OCI-M2 (cell line): ENCODE data around the gene OR1E1.
"Not testable (repeated sequence)": the region's sequence is repeated elsewhere in the genome, so short reads cannot be mapped to it uniquely, and the experiment has no call there.

Experiments used
- DNase-seq: peaks from one replicate; lab custom pipeline; 2025; ENCODE audit not compliant: unreplicated experiment; lab: John Stamatoyannopoulos, UW

The OR1E1 gene

GRCh38 chr17:3398310-3398709 is at the start of gene OR1E1:
TSS of gene OR1E1 (minus strand) at chr17:3398410. CDS start at chr17:3398410, 0 bp downstream.
- DNase-seq: no peak

DNA sequence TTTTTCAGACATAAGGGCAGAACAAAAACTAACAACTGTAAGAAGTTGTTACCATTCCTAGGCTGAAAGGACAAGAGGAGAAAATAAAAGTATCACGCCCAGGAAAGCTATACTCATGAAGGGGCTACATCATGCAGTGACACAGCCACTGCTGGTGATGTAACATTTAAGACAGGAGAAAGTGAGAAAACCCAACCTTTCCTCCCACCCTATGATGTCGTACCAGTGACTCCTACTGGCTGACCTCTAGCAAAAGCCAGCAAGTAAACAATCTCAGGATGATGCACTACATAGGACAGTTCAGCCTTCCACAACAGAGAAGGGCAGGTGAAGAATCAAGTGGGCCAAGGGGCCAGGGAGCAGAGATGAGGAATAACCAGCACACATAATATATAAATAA is 49.4 kb upstream of the OR1E1 start:
- no peak for DNase-seq

DNA sequence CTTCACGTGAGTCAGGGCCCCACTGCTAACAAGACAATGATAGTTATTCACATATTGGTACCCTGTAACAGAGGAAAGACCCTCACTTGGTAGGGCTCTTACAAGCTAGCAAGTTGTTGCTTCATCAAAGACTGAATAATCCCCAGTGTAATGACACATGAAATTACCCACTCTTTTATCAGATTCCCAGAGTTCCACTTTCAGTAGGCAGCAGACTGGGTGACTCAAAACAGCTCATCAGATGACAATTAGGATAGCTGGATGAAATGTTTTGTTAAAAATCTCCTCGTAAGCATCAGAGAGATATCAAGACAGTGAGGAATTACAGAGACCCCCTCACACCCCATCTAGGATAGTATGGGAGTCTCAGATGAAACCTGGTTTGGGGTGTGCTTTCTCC is 42.2 kb upstream of the OR1E1 start:
- DNase-seq: no peak

DNA sequence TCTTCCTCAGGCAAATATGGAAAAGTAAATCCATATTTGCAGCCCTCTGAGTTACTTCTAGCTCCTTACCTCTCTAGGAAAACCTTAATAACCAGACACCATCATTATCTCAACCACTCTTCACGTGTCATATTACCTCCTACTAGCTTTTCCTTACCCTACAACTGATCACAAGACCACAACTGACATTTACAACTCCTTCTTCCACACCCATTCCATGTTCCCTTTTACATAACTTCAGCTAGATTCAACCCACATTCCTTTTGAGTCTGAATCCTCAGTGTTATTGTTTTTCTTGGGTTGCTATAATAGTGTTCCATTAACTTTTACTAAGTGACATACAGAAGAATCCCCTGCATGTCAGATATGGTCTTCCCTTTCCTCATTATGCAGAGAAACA is 40.2 kb upstream of the OR1E1 start:
- no peak for DNase-seq

- no peak for DNase-seq
Measured at GRCh38 chr17:3433741-3434140, 35.5 kb upstream of the OR1E1 start, which contains the start of gene OR1E2. TSS of gene OR1E2 (minus strand) at chr17:3433841. CDS start at chr17:3433841, 0 bp downstream.

- DNase-seq: not testable (repeated sequence)
Measured at GRCh38 chr17:3433215-3433614, 35.0 kb upstream of the OR1E1 start.

DNA sequence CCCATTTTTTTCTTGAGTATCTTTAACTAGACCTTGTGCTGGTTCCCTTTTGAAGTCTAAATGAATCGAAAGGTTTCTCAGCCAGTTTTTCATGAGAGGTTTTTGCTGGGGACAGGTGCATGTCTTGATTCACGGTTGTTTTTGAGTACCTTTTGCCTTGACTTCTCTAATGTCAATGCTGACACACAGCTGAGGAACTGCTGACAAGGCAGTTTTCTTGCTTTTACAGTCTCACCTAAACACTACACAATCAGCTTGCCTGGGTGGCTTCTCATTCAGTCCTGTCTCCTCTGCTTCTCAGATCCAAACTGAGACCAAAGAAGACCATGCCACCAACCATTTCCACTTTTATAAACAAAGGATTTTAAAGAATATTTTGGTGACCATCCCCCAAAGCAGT is 20.0 kb upstream of the OR1E1 start:
- no peak for DNase-seq

- no peak for DNase-seq
Measured at GRCh38 chr17:3415610-3416009, 17.4 kb upstream of the OR1E1 start.

DNA sequence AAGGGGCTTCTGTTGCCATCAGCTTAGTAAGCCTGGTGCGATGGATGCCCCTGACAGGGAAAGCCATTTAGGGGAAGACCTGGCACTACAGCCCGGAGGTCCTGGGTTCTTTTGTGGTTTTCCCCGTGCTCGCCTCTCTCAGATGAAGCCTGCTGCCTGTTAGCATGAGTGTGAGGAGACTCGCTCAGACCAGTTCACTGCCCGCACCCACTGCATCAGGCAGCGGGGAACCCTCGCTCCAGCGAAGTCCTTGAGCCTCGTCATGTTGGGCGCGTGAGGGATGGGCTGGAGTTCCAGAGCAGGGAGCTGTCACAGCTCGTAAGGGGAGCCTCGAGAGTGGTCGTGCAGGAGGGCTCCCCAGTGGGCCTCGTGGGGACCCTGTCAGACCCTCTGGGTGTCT is 14.0 kb upstream of the OR1E1 start:
- not testable (repeated sequence) for DNase-seq

GRCh38 chr17:3411070-3411469 is 12.9 kb upstream of the OR1E1 start, which contains the start of gene OR3A3:
TSS of gene OR3A3 (plus strand) at chr17:3411370.
- no peak for DNase-seq

- not testable (repeated sequence) for DNase-seq
Measured at GRCh38 chr17:3403856-3404255, 5.6 kb upstream of the OR1E1 start.

DNA sequence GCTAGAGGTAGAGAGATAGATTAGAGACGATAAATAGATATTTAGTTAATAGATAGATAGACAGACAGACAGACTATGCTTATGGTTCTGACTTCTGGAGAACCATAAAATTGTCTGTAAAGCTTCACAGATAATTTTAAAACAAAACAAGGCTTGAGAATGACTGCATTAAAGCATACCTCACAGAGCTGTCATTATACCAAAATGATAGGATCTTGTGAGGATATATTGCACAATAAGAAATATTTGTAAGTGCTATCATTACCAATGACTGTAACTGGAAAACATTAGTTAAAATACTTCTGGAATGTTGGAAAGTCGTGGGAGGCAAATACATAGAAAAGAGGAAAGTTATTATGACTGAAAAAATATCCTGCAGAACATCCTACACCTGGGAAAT is 3.6 kb upstream of the OR1E1 start:
- DNase-seq: no peak

DNA sequence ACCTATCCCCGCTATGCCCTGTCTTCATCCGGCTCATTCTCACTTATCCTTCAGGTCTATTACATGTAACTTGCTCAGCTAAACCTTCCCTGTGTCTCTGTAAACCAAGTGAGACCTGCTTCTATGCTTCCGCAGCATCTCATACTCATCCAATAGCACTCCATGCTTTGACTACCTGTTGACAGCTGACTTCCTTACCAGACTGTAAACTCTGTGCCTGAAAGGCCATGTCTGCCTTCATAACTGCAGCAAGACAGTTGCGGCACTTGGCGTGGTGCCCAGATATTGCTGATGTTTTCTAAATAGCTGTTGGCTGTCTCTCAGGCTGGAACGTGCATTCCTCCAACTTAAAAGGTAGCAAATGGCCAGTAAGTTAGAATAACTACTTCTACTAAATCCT is 1.8 kb upstream of the OR1E1 start:
- no peak for DNase-seq

DNA sequence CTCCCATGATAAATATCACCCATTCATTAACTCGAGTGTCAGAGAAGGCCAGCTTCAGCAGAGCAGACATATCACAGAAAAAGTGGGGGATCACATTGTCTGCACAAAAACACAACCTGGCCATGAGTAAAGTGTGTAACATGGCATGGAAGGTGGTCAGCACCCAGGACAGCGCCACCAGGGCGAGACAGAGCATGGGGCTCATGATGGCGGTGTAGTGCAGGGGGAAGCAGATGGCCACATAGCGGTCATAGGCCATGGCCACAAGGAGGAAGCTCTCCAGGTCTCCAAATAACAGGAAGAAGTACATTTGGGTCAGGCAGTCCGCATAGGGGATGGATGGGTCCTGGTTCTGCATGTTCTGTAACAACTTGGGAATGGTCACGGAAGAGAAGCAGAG is 409 bp downstream of the OR1E1 start:
- DNase-seq: not testable (repeated sequence)

- no peak for DNase-seq
Measured at GRCh38 chr17:3389791-3390190, 8.4 kb downstream of the OR1E1 start.

DNA sequence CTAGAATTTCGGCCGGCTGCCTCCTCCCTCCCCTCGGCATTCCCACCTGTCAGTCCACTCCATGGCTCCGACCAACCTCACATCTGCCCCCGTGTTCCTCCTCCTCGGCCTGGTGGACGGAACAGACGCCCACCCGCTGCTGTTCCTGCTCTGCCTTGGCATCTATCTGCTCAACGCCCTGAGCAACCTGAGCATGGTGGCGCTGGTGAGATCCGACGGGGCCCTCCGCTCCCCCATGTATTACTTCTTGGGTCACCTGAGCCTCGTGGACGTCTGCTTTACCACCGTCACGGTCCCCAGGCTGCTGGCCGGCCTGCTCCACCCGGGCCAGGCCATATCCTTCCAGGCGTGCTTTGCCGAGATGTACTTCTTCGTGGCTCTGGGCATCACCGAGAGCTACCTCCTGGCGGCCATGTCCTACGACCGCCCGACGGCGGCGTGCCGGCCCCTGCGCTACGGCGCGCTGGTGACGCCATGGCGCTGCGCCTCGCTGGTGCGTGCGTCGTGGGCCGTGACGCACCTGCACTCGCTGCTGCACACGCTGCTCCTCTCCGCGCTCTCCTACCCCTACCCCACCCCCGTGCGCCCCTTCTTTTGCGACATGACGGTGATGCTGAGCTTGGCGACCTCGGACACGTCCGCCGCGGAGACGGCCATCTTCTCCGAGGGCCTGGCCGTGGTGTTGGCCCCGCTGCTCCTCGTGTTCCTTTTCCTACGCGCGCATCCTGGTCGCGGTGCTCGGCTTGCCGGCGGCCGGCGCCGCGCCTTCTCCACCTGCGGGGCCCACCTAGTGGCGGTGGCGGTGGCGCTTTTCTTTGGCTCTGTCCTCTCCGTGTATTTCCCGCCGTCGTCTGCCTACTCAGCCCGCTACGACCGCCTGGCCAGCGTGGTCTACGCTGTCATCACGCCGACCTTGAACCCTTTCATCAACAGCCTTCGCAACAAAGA is 12.1 kb downstream of the OR1E1 start, which contains the start of gene OR3A2:
Gene OR3A2, minus strand, starts transcription at position 440 of the 948 bp plus-strand sequence.
- DNase-seq: no peak

GRCh38 chr17:3381957-3382356 is 16.3 kb downstream of the OR1E1 start:
- DNase-seq: no peak

GRCh38 chr17:3378321-3378720 is 19.9 kb downstream of the OR1E1 start:
- DNase-seq: no peak

- not testable (repeated sequence) for DNase-seq
Measured at GRCh38 chr17:3371167-3371566, 27.0 kb downstream of the OR1E1 start.
